H9 (cell line): Measurements from ENCODE around the gene PLIN3. TPM values are rescaled to one million over a fixed set of nuclear protein-coding genes. Genes with fewer than 3 reads are reported as not detected.

ENCODE experiments used
- DNase-seq: peaks from one replicate; pipeline ENCODE4 v3.0.0-alpha.2; 2017
- H2AFZ ChIP-seq: one replicate; pipeline ENCODE4 v1.6.1; 2013; ENCODE audit warnings: mild to moderate bottlenecking, low read length, control low read depth, moderate library complexity
- H2AK5ac ChIP-seq: 2 replicates; pipeline ENCODE4 v1.6.1; 2013; ENCODE audit warnings: low read length, control low read depth, mixed read lengths; ENCODE audit not compliant: insufficient read length
- H2BK120ac ChIP-seq: one replicate; pipeline ENCODE4 v1.6.1; 2013; ENCODE audit warnings: low read depth, mild to moderate bottlenecking, low read length, control low read depth, inconsistent platforms; ENCODE audit not compliant: poor library complexity, severe bottlenecking
- H2BK12ac ChIP-seq: 2 replicates; pipeline ENCODE4 v1.6.1; 2013; ENCODE audit warnings: low read length, control low read depth, mixed read lengths, low read depth; ENCODE audit not compliant: insufficient read length
- H2BK15ac ChIP-seq: 2 replicates; pipeline ENCODE4 v1.6.1; 2013; ENCODE audit warnings: low read depth, low read length, control low read depth
- H2BK20ac ChIP-seq: one replicate; pipeline ENCODE4 v1.6.1; 2013; ENCODE audit warnings: low read depth, mild to moderate bottlenecking, low read length, control low read depth, inconsistent platforms; ENCODE audit not compliant: poor library complexity, severe bottlenecking
- H2BK5ac ChIP-seq: 2 replicates; pipeline ENCODE4 v1.6.1; 2013; ENCODE audit warnings: low read length, control low read depth, mixed read lengths; ENCODE audit not compliant: insufficient read length
- H3K14ac ChIP-seq: 2 replicates; pipeline ENCODE4 v1.6.1; 2013; ENCODE audit warnings: low read length, control low read depth; ENCODE audit not compliant: insufficient read depth
- H3K18ac ChIP-seq: 2 replicates; pipeline ENCODE4 v1.6.1; 2013; ENCODE audit warnings: low read depth, mild to moderate bottlenecking, mixed read lengths, low read length, control low read depth; ENCODE audit not compliant: insufficient read length
- H3K23ac ChIP-seq: 2 replicates; pipeline ENCODE4 v1.6.1; 2013; ENCODE audit warnings: low read length, control low read depth, mixed read lengths, low read depth; ENCODE audit not compliant: insufficient read length
- H3K23me2 ChIP-seq: 2 replicates; pipeline ENCODE4 v1.6.1; 2013; ENCODE audit warnings: low read depth, mild to moderate bottlenecking, mixed read lengths, low read length, control low read depth; ENCODE audit not compliant: insufficient read length, poor library complexity, severe bottlenecking
- H3K27ac ChIP-seq: 2 replicates; pipeline ENCODE4 v1.5.1; 2013; ENCODE audit warnings: low read length, control low read depth, mixed read lengths, low read depth; ENCODE audit not compliant: insufficient read length
- H3K27me3 ChIP-seq: 2 replicates; pipeline ENCODE4 v1.6.1; 2013; ENCODE audit warnings: low read length, control low read depth, inconsistent platforms; ENCODE audit not compliant: insufficient read depth
- H3K4ac ChIP-seq: 2 replicates; pipeline ENCODE4 v1.6.1; 2013; ENCODE audit warnings: low read depth, mild to moderate bottlenecking, control low read depth, inconsistent platforms, low read length, moderate library complexity
- H3K4me1 ChIP-seq: 2 replicates; pipeline ENCODE4 v1.6.1; 2013; ENCODE audit warnings: low read length, control low read depth, inconsistent platforms; ENCODE audit not compliant: insufficient read depth
- H3K4me2 ChIP-seq: 2 replicates; pipeline ENCODE4 v1.6.1; 2013; ENCODE audit warnings: low read length, control low read depth, mixed read lengths; ENCODE audit not compliant: insufficient read length, insufficient read depth
- H3K56ac ChIP-seq: 2 replicates; pipeline ENCODE4 v1.6.1; 2013; ENCODE audit warnings: low read depth, mild to moderate bottlenecking, mixed read lengths, low read length, control low read depth; ENCODE audit not compliant: insufficient read length
- H3K79me1 ChIP-seq: 2 replicates; pipeline ENCODE4 v1.6.1; 2013; ENCODE audit warnings: low read depth, mild to moderate bottlenecking, moderate library complexity, low read length, control low read depth, inconsistent platforms; ENCODE audit not compliant: insufficient read depth, poor library complexity, severe bottlenecking
- H3K79me2 ChIP-seq: 2 replicates; pipeline ENCODE4 v1.6.1; 2013; ENCODE audit warnings: low read length, control low read depth, inconsistent platforms; ENCODE audit not compliant: insufficient read depth
- H3K9ac ChIP-seq: 2 replicates; pipeline ENCODE4 v1.6.1; 2013; ENCODE audit warnings: low read length, control low read depth, mixed read lengths; ENCODE audit not compliant: insufficient read length; ENCODE audit errors: extremely low read depth
- H3K9me3 ChIP-seq: one replicate; pipeline ENCODE4 v1.6.1; 2013; ENCODE audit warnings: low read depth, low read length, inconsistent platforms; ENCODE audit not compliant: control insufficient read depth
- H3T11ph ChIP-seq: one replicate; pipeline ENCODE4 v1.6.1; 2013; ENCODE audit warnings: mild to moderate bottlenecking, low read length, control low read depth, inconsistent platforms
- H4K20me1 ChIP-seq: one replicate; pipeline ENCODE4 v1.6.1; 2013; ENCODE audit not compliant: control insufficient read depth, insufficient read length, insufficient read depth
- H4K5ac ChIP-seq: 2 replicates; pipeline ENCODE4 v1.6.1; 2013; ENCODE audit warnings: low read depth, mild to moderate bottlenecking, mixed read lengths, low read length, control low read depth; ENCODE audit not compliant: insufficient read length
- H4K8ac ChIP-seq: replicated peaks from 2 replicates; pipeline ENCODE4 v1.6.1; 2013; ENCODE audit warnings: low read length, control low read depth, mixed read lengths, low read depth; ENCODE audit not compliant: insufficient read length
- H4K91ac ChIP-seq: 2 replicates; pipeline ENCODE4 v1.6.1; 2013; ENCODE audit warnings: low read depth, mild to moderate bottlenecking, moderate library complexity, mixed read lengths, low read length, control low read depth; ENCODE audit not compliant: insufficient read length
- H3K27ac Mint-ChIP-seq, 3 experiments: 2 replicates in 2 of 3; 3 replicates in 1 of 3; pipeline ENCODE4 v1.8.0; 2020 to 2021; ENCODE audit warnings: mixed read lengths in 3 of 3, mild to moderate bottlenecking in 1 of 3, moderate library complexity in 1 of 3
- H3K27me3 Mint-ChIP-seq: 2 replicates; pipeline ENCODE4 v1.8.0; 2021; ENCODE audit warnings: low read depth, mild to moderate bottlenecking, moderate library complexity, mixed read lengths
- H3K36me3 Mint-ChIP-seq, 3 experiments: 2 replicates in 2 of 3; 3 replicates in 1 of 3; pipeline ENCODE4 v1.8.0; 2020 to 2021; ENCODE audit warnings: low read depth in 3 of 3, mixed read lengths in 3 of 3; ENCODE audit not compliant: insufficient read depth in 1 of 3
- H3K4me1 Mint-ChIP-seq, 2 experiments: 2 replicates each; pipeline ENCODE4 v1.8.0; 2020; ENCODE audit warnings: mixed read lengths in 2 of 2
- H3K4me3 Mint-ChIP-seq, 2 experiments: 2 replicates in 1 of 2; 3 replicates in 1 of 2; pipeline ENCODE4 v1.8.0; 2020 to 2021; ENCODE audit warnings: mild to moderate bottlenecking in 2 of 2, mixed read lengths in 2 of 2, moderate library complexity in 1 of 2
- H3K9me3 Mint-ChIP-seq, 2 experiments: 2 replicates in 1 of 2; 3 replicates in 1 of 2; pipeline ENCODE4 v1.8.0; 2020; ENCODE audit warnings: mild to moderate bottlenecking in 2 of 2, mixed read lengths in 2 of 2, moderate library complexity in 1 of 2
- CTCF ChIP-seq: fragments of 200-600 bp; sonication (generic); conservative IDR thresholded peaks from 3 replicates; pipeline ENCODE4 v1.8.0; 2021; ENCODE audit warnings: antibody characterized with exemption, mild to moderate bottlenecking
- WGBS: extraction: QIAGEN DNeasy Blood & Tissue Kit; methylation state at CpG from one replicate; pipeline ENCODE4 v1.1.7; 2013; ENCODE audit warnings: missing lambda C conversion rate, low lambda C conversion rate, mixed read lengths; ENCODE audit not compliant: insufficient read length; ENCODE audit errors: extremely low coverage; 5-methylcytosine and 5-hydroxymethylcytosine counted together
- long read RNA-seq: library from polyadenylated mRNA; unstranded; transcript quantifications from one replicate; pipeline ENCODE4 v2.0.0, GENCODE V29; 2020
- total RNA-seq: library from RNA; stranded (reverse); gene quantifications from 2 replicates; pipeline ENCODE4 v1.2.1, GENCODE V29; 2021

PLIN3 gene
- total RNA-seq: 61.8 and 63.7 TPM in 2 replicates
- long read RNA-seq, transcript PLIN3-201 (8 exons, 2,333 nt): major isoform, 1,111 of 1,242 reads
- long read RNA-seq, transcript PLIN3-202 (8 exons, 1,535 nt): minor isoform, 43 of 1,242 reads
- long read RNA-seq, partial matches to known transcripts: 39 of 1,242 reads
- long read RNA-seq, other reads (novel, unspliced or antisense): 47 of 1,242 reads

- Histone ChIP-seq H4K5ac (no peak within 1 kb of the TSS), H3T11ph (no peak within 1 kb of the TSS), H2AK5ac (no peak within 1 kb of the TSS), H2AFZ (no peak within 1 kb of the TSS), H3K9ac (no peak within 1 kb of the TSS), H3K79me1 (peaks cover 5% of the 10 kb centered on the region), H3K14ac (no peak within 1 kb of the TSS), H3K27ac (no peak within 1 kb of the TSS), H3K4ac (no peak within 1 kb of the TSS), H3K27me3 (no peaks in the 10 kb centered on the region), H4K91ac (no peak within 1 kb of the TSS), H2BK20ac (no peak within 1 kb of the TSS), H3K56ac (no peak within 1 kb of the TSS), H2BK120ac (no peak within 1 kb of the TSS), H4K8ac (no peak within 1 kb of the TSS), H2BK5ac (no peak within 1 kb of the TSS), H3K23me2 (no peaks in the 10 kb centered on the region), H2BK12ac (no peak within 1 kb of the TSS), H4K20me1 (no peaks in the 10 kb centered on the region), H3K9me3 (no peaks in the 10 kb centered on the region), H3K4me1 (0 out of 2 replicates have a peak, but pooled peaks cover 5% of the 10 kb centered on the region), H2BK15ac (no peak within 1 kb of the TSS), H3K18ac (no peak within 1 kb of the TSS), H3K79me2 (no peaks in the 10 kb centered on the region; the same call in 1 of the 2 replicates), H3K23ac (no peak within 1 kb of the TSS), H3K4me2 (peak within 1 kb of the TSS; percentile 51)
- no peak for TF ChIP-seq CTCF
- H3K4me3 Mint-ChIP-seq: peak within 1 kb of the TSS; percentile 75 to 86
- H3K9me3 Mint-ChIP-seq: no peaks in the 10 kb centered on the region; a peak in 1 of 5 replicates
- WGBS: no CpG with 5 or more reads among the region's 46 CpGs
- peaks cover 0 to 7% (median under 1%) of the 10 kb centered on the region in 3 experiments; a peak in 3 of 7 replicates for H3K36me3 Mint-ChIP-seq
- DNase-seq: peak; percentile 96
- peaks cover 7 to 8% of the 10 kb centered on the region in 2 experiments for H3K4me1 Mint-ChIP-seq
- no peaks in the 10 kb centered on the region for H3K27me3 Mint-ChIP-seq
- peak within 1 kb of the TSS in 2 of 3 experiments; percentile 44 to 48; a peak in 3 of 7 replicates for H3K27ac Mint-ChIP-seq
Observed at GRCh38 chr19:4867534-4868285, at the start of gene PLIN3. TSS of gene PLIN3 (minus strand) at chr19:4867667. CDS start at chr19:4861394, 6,273 bp downstream.
